HTERT RPE-1 (cell line): Measurements from ENCODE around the gene GSPT1.

ENCODE experiments used
- in situ Hi-C: fragments of 300-500 bp; cut with MboI; formaldehyde crosslinking; loops from 4 replicates; pipeline ENCODE4 v1.14.3; 2020; ENCODE audit warnings: low sequenced_read_pairs

Gene GSPT1

GRCh38 chr16:11913425-11914079 lies 2.2 kb downstream of the GSPT1 start:
- in situ Hi-C loops, result no loop called here

- in situ Hi-C loops, result no loop called here
Measured at GRCh38 chr16:11909653-11910545, 5.9 kb downstream of the GSPT1 start.

DNA sequence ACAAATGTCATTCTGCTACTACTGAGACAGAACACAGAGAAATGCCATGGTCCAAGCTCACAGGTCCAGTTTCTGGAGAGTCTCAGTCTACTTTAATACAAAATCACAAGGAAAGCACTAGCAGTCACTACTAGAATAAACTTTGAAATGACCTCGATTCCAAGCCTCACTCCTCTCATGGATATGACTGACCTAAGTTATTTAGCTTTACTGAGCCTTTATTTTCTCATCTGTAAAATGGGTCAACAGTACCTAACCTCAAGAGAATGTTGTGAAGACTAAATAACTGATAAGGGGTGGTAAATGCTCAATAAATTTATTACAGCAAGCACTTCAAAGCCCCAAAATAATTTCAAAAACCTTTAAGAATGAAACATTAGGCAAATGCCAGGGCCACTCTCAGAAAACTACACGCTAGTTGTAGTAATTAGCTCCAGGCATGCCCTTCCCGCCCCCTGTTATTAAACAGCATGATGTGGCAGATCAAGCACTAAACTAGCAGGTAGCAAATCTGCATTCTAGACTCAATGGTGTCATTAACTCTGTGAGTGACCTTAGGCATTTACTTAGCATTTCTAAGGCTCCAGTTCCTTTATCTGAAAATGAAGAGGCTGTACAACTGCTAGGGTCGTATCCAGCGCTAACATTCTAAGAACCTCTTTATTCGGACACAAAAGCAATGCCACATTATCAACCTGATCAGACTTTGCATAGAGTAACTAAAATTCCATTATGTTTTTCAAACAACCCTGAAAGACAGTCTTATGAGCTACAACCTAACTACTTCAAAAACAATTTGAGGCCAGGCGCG lies 8.4 kb downstream of the GSPT1 start:
- in situ Hi-C loops, result no loop called here

GRCh38 chr16:11903906-11904305 lies 11.8 kb downstream of the GSPT1 start:
- in situ Hi-C loops, result no loop called here

DNA sequence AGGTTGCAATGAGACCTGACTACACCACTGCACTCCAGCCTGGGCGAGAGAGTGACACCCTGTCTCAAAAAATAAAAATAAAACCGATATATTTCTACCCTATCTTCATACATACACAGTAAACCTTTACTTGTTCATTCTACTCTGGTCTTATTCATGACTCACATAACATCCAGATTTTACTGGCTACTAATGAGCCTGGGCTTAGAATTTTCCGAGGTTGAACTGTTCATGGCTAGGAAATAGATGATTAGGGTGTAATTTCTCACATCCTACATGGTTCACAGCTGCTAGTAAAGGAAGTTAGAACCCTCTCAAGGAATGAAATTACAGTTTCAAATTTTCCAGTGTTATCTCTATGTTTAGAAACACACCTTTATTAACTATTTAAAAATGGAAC lies 14.7 kb downstream of the GSPT1 start:
- in situ Hi-C loops, result no loop called here

DNA sequence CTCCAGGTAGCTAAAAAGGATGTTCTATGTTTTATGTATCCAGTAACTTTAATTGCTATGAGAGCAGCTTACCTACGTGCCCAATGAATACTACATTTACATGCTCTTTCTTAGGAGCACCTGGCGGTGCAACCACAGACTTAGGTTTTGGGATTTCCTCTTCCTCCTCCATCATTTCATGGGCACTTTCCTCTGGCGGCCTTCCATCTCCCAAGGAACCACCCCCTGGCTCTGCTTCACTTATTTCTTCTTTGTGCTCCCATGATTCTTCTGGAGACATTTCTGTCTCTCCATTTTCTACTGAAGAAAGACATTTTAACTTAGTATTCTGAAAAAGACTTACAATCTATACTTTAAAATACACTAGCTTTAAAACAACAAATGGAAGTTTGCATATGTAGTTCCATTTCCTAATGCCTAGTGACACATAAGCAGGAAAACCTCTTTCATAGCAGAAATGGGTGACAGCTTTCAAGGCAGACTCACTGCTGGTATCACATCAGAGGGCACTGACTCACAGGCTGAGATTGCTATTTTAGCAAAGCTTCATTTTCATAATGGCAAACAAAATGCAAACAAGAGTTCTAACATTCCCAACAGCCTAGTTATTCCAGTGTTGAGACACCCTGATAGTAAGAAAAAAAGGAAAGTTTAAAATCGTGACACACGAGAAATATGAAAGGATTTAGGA lies 19.1 kb downstream of the GSPT1 start:
- in situ Hi-C loops, result no loop called here

DNA sequence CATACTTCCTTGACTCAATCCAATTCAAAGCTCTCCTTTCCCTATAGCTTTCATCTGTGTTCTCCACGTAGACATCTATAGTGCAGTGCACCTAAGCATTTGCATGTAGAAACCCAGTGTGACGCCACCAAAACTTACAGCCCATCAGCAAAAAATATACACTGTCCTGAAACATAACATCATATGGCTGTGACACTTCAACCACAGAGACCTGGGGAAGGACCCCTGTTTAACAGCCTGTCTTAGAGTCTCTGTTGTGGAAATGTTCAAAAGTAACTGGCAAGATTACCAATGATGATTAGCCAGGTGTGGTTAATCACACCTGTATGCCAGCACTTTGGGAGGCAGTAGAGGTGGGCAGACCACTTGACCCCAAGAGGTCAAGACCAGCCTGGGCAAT lies 22.2 kb downstream of the GSPT1 start:
- in situ Hi-C loops, result no loop called here

DNA sequence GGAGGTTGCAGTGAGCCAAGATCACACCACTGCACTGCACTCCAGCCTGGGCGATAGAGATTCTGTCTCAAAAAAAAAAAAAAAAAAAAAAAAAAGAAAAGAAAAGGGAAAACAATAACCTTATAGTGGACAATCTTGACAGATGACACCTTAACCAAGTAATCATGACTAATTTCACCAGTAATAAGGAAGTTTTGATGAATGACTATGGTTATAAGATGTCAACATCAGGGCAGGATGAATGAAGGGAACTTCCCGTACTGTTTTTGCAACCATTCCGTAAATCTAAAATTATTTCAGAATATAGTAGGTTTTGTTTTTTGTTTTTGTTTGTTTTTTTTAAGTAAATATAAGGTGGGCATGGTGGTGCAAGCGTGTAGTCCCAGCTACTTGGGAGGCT lies 23.0 kb downstream of the GSPT1 start:
- in situ Hi-C loops, result no loop called here

DNA sequence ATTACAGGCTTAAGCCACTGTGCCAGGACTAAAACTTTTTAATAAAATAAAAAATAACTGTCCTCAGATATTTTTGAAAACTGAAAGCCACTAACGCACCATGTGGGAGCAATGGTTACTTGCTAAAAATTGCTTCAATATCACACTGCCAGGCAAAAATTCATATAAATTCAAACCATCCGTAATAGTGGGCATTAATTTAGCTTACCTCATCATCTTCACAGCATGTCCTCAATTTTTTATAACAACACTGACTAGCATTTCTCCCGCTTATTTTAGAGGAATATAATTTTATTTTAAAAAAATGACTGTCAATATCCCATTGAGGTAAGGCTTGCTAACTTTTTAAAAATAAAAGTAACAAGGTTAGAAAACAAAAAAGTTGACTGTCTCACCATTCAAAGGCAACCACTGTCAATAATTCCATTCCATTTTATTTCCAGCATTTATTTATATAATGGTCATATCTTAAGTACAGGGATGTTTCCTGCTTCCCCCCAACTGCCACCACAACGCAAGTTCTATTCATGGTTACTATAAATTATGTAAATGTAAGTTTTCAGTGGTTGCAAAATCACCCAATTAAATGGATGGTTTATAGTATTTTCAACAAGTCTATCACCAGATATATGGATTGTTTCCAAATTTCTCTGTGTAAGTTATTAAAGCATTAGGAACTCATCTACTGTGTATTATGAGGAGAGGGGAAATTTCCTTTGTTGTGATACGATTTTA lies 25.4 kb downstream of the GSPT1 start:
- in situ Hi-C loops, result no loop called here

DNA sequence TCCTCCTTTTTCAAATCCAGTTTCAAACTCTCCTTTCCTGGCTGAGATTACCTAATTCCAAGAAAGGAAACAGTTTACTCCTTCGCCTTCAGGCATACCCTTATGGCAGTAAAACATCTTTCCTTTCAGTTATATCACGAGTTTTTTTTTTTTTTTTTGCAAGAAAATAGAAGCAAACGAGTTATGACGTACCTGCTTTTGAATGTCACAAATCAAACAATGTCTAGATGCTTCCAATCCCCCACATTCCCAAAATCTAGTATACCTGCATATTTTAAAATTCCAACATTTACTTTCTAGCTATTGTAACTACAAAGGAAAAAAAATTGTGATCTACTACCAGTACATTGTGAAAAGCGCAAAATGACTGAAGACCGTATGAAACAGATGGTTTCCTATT lies 28.9 kb downstream of the GSPT1 start:
- in situ Hi-C loops, result no loop called here

GRCh38 chr16:11884035-11884434 lies 31.7 kb downstream of the GSPT1 start:
- in situ Hi-C loops, result no loop called here

DNA sequence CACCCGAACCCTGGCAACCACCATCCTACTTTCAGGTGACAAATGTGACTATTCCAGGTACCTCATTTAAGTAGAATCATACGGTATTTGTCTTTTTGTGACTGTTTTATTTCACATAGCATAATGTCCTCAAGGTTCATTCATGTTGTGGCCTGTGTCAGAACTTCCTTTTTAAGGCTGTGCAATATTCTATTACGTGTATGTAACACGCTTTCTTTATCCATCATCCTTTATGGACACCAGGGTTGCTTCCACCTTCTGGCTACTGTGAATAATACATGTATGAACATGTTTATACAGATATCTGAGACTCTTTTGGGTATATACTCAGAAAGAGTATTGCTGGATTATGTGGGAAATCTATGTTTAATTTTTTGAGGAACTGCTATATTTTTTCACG lies 35.7 kb downstream of the GSPT1 start:
- in situ Hi-C loops, result no loop called here

- in situ Hi-C loops, result no loop called here
Measured at GRCh38 chr16:11877374-11877773, 38.4 kb downstream of the GSPT1 start.

- in situ Hi-C loops, result no loop called here
Measured at GRCh38 chr16:11876306-11876705, 39.5 kb downstream of the GSPT1 start.

GRCh38 chr16:11875721-11876120 lies 40.0 kb downstream of the GSPT1 start:
- in situ Hi-C loops, result no loop called here

- in situ Hi-C loops, result no loop called here
Measured at GRCh38 chr16:11871193-11871592, 44.6 kb downstream of the GSPT1 start.

GRCh38 chr16:11870399-11870798 lies 45.4 kb downstream of the GSPT1 start:
- in situ Hi-C loops, result no loop called here

DNA sequence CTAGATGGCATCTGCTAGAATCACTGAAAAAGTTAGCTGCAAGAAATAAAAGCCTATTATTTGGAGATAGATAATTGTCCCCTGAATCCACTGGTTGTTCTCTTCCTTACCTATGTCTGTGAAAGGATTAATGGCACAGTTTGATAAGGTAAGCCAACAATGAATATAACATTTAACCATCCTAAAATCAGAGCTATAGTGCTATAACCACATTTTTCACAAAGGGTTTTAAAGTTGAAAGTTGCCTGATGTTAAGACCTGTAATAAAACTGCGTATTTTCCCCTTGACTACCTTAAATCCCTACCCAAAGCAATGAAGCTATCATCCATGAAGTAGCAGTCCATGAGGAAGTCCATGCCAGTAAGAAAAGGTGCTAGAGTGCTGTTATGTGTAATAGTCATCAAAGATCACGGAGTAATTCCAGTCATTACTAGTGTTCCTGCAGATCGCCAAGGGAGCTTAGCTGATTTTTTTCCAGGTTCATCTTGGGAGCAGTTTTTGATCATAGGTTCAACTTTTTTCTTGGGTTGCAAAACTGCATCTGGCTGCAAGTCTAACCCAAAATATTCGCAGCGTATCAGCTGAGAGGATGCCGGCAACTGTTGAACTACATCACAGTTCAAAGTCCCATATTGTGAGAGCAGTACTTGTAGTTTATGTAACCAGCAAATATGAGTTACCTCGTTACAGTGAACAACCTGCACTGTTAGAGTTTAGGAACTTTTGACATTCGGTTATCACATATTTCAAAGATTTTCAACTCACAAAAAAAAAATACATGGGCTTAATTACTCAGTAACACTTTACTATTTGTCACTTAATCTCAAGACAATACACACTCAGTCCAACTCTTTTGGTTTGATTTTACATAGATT lies 46.2 kb downstream of the GSPT1 start:
- in situ Hi-C loops, result no loop called here

GRCh38 chr16:11868412-11868980 lies 47.3 kb downstream of the GSPT1 start:
- in situ Hi-C loops, result no loop called here
